GM19372 (cell line): Measurements from ENCODE around the gene TNRC18.
"Not testable (repeated sequence)": the region's sequence is repeated elsewhere in the genome, so short reads cannot be mapped to it uniquely, and the experiment has no call there.

Source experiments
- ATAC-seq: cut with Tn5 transposase; IDR thresholded peaks from one replicate; pipeline ENCODE4 v1.9.1; 2021; ENCODE audit warnings: mild to moderate bottlenecking, low read depth, moderate library complexity; ENCODE audit not compliant: unreplicated experiment

The TNRC18 gene

GRCh38 chr7:5278766-5279165 is 144.9 kb downstream of the TNRC18 start:
- ATAC-seq = no peak

GRCh38 chr7:5276611-5277010 is 147.0 kb downstream of the TNRC18 start:
- no peak for ATAC-seq

- ATAC-seq = not testable (repeated sequence)
Observed at GRCh38 chr7:5276123-5276522, 147.5 kb downstream of the TNRC18 start.

GRCh38 chr7:5275510-5275909 is 148.1 kb downstream of the TNRC18 start:
- ATAC-seq = not testable (repeated sequence)

- not testable (repeated sequence) for ATAC-seq
Observed at GRCh38 chr7:5274985-5275431, 148.6 kb downstream of the TNRC18 start.

GRCh38 chr7:5274441-5274840 is 149.2 kb downstream of the TNRC18 start:
- no peak for ATAC-seq

GRCh38 chr7:5273831-5274405 is 149.7 kb downstream of the TNRC18 start:
- ATAC-seq = not testable (repeated sequence)

- ATAC-seq = no peak
Observed at GRCh38 chr7:5270788-5271187, 152.8 kb downstream of the TNRC18 start.

- ATAC-seq = not testable (repeated sequence)
Observed at GRCh38 chr7:5269992-5270657, 153.5 kb downstream of the TNRC18 start.

GRCh38 chr7:5267829-5268228 is 155.8 kb downstream of the TNRC18 start:
- ATAC-seq = not testable (repeated sequence)

- no peak for ATAC-seq
Observed at GRCh38 chr7:5266191-5267028, 157.2 kb downstream of the TNRC18 start.

GRCh38 chr7:5265320-5266190 is 158.1 kb downstream of the TNRC18 start:
- ATAC-seq = no peak

- not testable (repeated sequence) for ATAC-seq
Observed at GRCh38 chr7:5263066-5263465, 160.6 kb downstream of the TNRC18 start.

GRCh38 chr7:5260530-5261068 is 163.0 kb downstream of the TNRC18 start:
- not testable (repeated sequence) for ATAC-seq
